Measurements from ENCODE around the gene COL1A2. TPM values are rescaled to one million over a fixed set of nuclear protein-coding genes. Genes with fewer than 3 reads are reported as not detected.

COL1A2 gene
- total RNA-seq, 4 donors from 2014 or later: 29.9 to 124 (median 61.3) TPM

DNA sequence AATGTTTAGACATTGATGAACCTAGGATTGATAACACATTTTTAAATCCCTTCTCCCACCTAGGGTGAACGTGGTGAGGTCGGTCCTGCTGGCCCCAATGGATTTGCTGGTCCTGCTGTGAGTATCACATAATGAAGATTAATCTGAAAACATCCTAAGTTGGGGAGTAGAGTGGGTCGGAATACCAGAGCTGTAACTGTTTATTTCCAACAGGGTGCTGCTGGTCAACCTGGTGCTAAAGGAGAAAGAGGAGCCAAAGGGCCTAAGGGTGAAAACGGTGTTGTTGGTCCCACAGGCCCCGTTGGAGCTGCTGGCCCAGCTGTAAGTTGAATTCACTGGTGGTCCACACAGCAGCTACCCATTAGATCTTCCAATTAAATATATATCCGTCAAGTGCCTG, 25.6 kb downstream of the COL1A2 start:
- WGBS: 64% methylated on average over 6 of the region's 6 CpGs
- Histone ChIP-seq H3K27ac (peak overlapping the region; percentile 3), H3K36me3 (peaks cover 26% of the 10 kb centered on the region), H3K4me3 (no peak overlapping the region), H3K9me3 (no peaks in the 10 kb centered on the region), H3K4me1 (no peaks in the 10 kb centered on the region), H3K27me3 (no peaks in the 10 kb centered on the region)
- no peak for DNase-seq (ENCODE audit: low spot score in 2 of 2)
- TF ChIP-seq, protein P1, sequence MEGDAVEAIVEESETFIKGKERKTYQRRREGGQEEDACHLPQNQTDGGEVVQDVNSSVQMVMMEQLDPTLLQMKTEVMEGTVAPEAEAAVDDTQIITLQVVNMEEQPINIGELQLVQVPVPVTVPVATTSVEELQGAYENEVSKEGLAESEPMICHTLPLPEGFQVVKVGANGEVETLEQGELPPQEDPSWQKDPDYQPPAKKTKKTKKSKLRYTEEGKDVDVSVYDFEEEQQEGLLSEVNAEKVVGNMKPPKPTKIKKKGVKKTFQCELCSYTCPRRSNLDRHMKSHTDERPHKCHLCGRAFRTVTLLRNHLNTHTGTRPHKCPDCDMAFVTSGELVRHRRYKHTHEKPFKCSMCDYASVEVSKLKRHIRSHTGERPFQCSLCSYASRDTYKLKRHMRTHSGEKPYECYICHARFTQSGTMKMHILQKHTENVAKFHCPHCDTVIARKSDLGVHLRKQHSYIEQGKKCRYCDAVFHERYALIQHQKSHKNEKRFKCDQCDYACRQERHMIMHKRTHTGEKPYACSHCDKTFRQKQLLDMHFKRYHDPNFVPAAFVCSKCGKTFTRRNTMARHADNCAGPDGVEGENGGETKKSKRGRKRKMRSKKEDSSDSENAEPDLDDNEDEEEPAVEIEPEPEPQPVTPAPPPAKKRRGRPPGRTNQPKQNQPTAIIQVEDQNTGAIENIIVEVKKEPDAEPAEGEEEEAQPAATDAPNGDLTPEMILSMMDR (IDR thresholded peaks at IDR 0.05): no peak
- TF ChIP-seq EP300 (IDR thresholded peaks at IDR 0.05) (no peak), POLR2AphosphoS5 (IDR thresholded peaks at IDR 0.05) (no peak), POLR2A (IDR thresholded peaks at IDR 0.05) (no peak)

DNA sequence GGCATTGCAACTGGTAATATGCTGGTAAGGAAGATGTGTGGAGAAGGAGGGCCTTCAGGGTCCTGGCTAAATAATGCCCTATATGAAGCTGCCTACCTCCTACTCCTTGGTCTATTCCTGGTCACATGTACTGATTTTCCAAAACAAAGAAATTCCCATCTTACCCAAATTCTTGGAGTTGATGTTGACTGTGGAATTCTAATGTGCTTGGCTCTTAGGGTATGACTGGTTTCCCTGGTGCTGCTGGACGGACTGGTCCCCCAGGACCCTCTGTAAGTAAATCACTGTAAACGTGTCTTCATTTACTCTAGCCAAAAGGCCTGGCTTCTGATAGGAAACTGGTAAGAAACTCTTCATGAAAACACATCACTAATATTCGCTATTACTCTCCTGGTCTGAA, 27.0 kb downstream of the COL1A2 start:
- no peak for DNase-seq (ENCODE audit: low spot score in 2 of 2)
- Histone ChIP-seq H3K4me3 (no peak overlapping the region), H3K4me1 (no peaks in the 10 kb centered on the region), H3K27ac (no peak overlapping the region), H3K36me3 (peaks cover 37% of the 10 kb centered on the region), H3K9me3 (no peaks in the 10 kb centered on the region), H3K27me3 (no peaks in the 10 kb centered on the region)
- no peak for TF ChIP-seq EP300 (IDR thresholded peaks at IDR 0.05)
- TF ChIP-seq POLR2AphosphoS5 (IDR thresholded peaks at IDR 0.05): no peak
- TF ChIP-seq POLR2A (IDR thresholded peaks at IDR 0.05): no peak
- 54% methylated on average over 3 of the region's 3 CpGs for WGBS

- Histone ChIP-seq H3K27ac (no peak overlapping the region), H3K4me3 (no peak overlapping the region), H3K4me1 (no peaks in the 10 kb centered on the region), H3K9me3 (no peaks in the 10 kb centered on the region), H3K36me3 (peaks cover 40% of the 10 kb centered on the region), H3K27me3 (no peaks in the 10 kb centered on the region)
- no peak for TF ChIP-seq POLR2A (IDR thresholded peaks at IDR 0.05)
- TF ChIP-seq, protein P1 (IDR thresholded peaks at IDR 0.05): no peak
- TF ChIP-seq POLR2AphosphoS5 (IDR thresholded peaks at IDR 0.05): no peak
- TF ChIP-seq EP300 (IDR thresholded peaks at IDR 0.05): no peak
- no peak for DNase-seq (ENCODE audit: low spot score in 2 of 2)
- 43% methylated on average over 1 of the region's 1 CpG for WGBS
Observed at GRCh38 chr7:94422136-94422535, 27.4 kb downstream of the COL1A2 start.

- TF ChIP-seq, protein P1 (IDR thresholded peaks at IDR 0.05): no peak
- TF ChIP-seq POLR2AphosphoS5 (IDR thresholded peaks at IDR 0.05): no peak
- TF ChIP-seq POLR2A (IDR thresholded peaks at IDR 0.05): no peak
- TF ChIP-seq EP300 (IDR thresholded peaks at IDR 0.05): no peak
- Histone ChIP-seq H3K9me3 (no peaks in the 10 kb centered on the region), H3K27ac (peak overlapping the region; percentile 64), H3K4me1 (no peaks in the 10 kb centered on the region), H3K4me3 (no peak overlapping the region), H3K27me3 (no peaks in the 10 kb centered on the region), H3K36me3 (peaks cover 42% of the 10 kb centered on the region)
- DNase-seq (ENCODE audit: low spot score in 2 of 2): no peak
- 80% methylated on average over 5 of the region's 5 CpGs for WGBS
Observed at GRCh38 chr7:94422827-94423460, 28.2 kb downstream of the COL1A2 start.

DNA sequence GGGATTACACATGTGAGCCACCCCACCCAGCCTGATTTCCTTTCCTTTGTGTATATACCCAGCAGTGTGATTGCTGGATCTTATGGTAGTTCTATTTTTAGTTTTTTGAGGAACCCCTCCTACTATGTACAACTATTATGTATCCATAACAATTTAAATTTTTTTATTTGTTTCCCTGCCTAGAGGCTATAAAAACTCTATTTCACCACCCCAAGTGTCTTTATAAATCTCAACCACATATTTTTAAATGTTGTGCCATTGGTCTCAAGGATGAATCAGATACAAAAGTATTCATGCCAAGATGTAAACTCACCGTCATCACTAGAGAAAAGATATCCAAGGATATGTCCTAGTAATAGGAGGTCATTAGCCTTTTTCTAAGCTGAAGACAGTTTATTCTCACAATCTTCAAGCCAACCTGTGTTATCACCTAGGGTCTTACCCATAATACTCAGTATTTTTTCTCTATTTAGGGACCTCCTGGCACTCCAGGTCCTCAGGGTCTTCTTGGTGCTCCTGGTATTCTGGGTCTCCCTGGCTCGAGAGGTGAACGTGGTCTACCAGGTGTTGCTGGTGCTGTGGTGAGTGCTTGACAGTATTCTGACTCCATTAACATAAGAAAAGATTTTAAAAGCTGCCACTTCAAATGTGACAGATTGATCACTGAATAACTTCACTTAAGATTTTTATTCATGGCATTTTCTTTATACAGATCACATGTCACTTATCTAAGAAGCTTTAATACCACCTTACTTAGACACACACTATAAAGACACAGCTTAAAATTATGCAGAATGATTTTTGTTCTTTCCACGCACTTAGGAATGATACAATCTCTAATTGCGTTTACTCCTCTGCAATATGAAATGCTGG, 29.4 kb downstream of the COL1A2 start:
- H3K36me3 ChIP-seq: peaks cover 52% of the 10 kb centered on the region
- TF ChIP-seq POLR2A (IDR thresholded peaks at IDR 0.05): no peak
- no peak for TF ChIP-seq EP300 (IDR thresholded peaks at IDR 0.05)
- no peak for TF ChIP-seq POLR2AphosphoS5 (IDR thresholded peaks at IDR 0.05)
- TF ChIP-seq, protein P1 (IDR thresholded peaks at IDR 0.05): no peak
- no peaks in the 10 kb centered on the region for H3K9me3 ChIP-seq
- no peaks in the 10 kb centered on the region for H3K27me3 ChIP-seq
- no peak for DNase-seq (ENCODE audit: low spot score in 2 of 2)
- WGBS: 69% methylated on average over 5 of the region's 5 CpGs
- no peak overlapping the region for H3K4me3 ChIP-seq
- H3K4me1 ChIP-seq: no peaks in the 10 kb centered on the region
- peak overlapping the region; percentile 64 for H3K27ac ChIP-seq

Measured in suprapubic skin (tissue), 4 donors.